HEK293 (cell line): Measurements from ENCODE around the gene RPUSD4.

Experiments
- ZNF311 ChIP-seq: fragments of 450-650 bp; formaldehyde crosslinking; IDR thresholded peaks from 2 replicates; pipeline ENCODE4 v1.5.1; 2017; ENCODE audit warnings: missing biosample characterization, missing genetic modification characterization, borderline replicate concordance
- ZNF362 ChIP-seq: fragments of 450-650 bp; formaldehyde crosslinking; IDR thresholded peaks from 2 replicates; pipeline ENCODE4 v1.5.1; 2016; ENCODE audit warnings: missing biosample characterization, missing genetic modification characterization

- no peak for TF ChIP-seq ZNF311
- TF ChIP-seq ZNF362 (tag by site-specific recombination) = no peak
Measured at GRCh38 chr11:126165757-126166156, 45.7 kb downstream of the RPUSD4 start.
